ENCODE data around the gene RFX5.
A peak's percentile ranks its signal among the peaks of the same experiment; 100 is the strongest.
"Not testable (repeated sequence)": the region's sequence is repeated elsewhere in the genome, so short reads cannot be mapped to it uniquely, and the experiment has no call there.

The RFX5 gene

DNA sequence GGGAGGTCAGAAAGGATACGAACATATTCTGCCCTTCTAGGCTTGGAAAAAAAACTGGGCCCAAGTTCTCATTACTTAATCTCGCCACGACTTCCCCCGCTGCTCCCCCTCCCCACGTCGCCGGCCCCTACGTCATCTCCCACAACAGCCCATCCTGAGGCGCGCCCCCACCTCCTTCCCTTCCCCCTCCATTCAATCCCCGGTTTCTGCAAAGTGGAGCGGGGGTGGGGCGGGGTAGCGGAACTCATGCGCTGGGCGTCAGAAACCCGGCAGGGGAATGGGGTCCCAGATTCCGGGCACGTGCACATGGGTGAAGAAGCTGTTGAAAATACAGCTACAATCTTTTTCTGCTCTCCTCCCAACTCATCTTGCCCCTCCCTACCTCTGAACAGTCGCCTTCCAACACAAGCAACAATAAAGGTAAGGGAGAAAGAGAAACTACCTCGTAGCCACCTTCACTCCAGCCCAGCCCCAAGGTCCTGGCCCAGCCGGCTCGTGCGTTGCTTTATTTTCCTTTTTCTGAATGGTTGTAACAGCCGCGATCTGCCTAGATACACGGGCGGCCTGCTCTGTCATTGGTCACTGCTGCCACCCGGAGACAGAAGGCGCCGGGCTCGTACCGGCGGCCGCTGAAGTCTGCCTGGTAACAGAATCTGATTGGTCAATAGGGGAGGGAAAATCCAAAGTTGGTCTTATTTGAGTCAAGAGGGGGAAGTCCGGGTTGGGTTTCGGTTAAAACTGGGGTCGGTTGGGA, at the start of gene RFX5:
Gene RFX5 (minus strand): TSS at position 484 of the 754 bp plus-strand sequence. CDS start 932 bp downstream, outside the sequence.
- TF ChIP-seq, protein P1, sequence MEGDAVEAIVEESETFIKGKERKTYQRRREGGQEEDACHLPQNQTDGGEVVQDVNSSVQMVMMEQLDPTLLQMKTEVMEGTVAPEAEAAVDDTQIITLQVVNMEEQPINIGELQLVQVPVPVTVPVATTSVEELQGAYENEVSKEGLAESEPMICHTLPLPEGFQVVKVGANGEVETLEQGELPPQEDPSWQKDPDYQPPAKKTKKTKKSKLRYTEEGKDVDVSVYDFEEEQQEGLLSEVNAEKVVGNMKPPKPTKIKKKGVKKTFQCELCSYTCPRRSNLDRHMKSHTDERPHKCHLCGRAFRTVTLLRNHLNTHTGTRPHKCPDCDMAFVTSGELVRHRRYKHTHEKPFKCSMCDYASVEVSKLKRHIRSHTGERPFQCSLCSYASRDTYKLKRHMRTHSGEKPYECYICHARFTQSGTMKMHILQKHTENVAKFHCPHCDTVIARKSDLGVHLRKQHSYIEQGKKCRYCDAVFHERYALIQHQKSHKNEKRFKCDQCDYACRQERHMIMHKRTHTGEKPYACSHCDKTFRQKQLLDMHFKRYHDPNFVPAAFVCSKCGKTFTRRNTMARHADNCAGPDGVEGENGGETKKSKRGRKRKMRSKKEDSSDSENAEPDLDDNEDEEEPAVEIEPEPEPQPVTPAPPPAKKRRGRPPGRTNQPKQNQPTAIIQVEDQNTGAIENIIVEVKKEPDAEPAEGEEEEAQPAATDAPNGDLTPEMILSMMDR (IDR thresholded peaks at IDR 0.05; ENCODE audit: low read depth, low read length): no peak

DNA sequence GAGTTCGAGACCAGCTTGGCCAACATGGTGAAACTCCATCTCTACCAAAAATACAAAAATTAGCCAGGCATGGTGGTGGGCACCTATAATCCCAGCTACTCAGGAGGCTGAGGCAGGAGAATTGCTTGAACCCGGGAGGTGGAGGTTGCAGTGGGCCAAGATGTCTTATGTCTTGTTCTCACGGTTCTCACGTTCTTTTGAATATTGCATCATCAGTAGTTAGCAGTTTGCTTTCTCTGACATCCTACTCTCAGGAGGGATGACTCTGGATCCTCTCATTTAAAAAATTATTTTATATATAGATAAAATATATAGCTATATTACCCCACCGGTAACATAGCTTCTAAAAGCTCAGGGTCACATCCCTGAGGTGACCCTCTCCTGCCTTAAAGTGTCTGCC, 49.2 kb upstream of the RFX5 start:
- not testable (repeated sequence) for DNase-seq (ENCODE audit: extremely low read depth, low read depth)

More for the DNA sequence above, at the start of gene RFX5:
- DNase-seq (ENCODE audit: extremely low read depth, low read depth): peak; percentile 91

DNA sequence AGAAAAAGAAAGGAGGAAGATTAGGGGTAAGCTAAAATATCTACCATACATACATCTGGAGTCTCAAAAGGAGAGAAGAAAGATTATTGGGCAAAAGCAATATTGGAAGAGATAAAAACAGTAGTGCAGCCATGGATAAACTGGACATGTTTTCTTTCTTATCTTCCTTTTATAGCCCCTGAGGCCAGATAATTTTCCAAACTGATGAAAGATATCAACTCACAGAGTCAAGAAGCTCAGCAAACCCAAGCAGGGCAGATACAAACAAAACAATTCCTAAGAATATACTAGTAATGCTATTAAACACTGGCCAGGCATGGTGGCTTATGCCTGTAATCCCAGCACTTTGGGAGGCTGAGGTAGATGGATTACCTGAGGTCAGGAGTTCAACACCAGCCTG, 46.5 kb upstream of the RFX5 start:
- TF ChIP-seq, protein P1 (IDR thresholded peaks at IDR 0.05; ENCODE audit: low read depth, low read length): no peak
- no peak for DNase-seq (ENCODE audit: extremely low read depth, low read depth)

DNA sequence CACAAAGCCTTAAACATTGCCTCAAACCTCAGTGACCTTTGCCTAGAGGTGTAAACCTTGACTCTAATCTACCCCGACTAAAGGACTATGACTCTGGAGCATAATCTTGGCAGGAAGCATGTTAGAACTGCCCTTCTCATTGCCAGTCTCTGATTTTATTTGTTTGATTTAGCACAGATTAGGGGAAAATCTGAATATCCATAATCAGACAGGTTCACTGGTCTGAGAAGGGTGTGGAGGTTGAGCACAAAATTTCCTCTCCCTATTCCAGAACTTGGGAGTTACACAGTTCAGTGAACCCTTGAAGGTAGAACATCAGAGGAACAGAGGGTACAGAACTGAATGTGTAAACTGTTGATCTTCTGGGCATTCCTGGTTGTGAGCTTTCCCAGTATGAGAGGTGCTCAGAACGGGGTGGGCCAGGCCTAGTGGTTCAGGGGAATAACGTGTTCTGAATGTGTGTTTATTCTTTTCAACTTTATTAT, 44.1 kb upstream of the RFX5 start:
- no peak for DNase-seq (ENCODE audit: extremely low read depth, low read depth)
- TF ChIP-seq, protein P1 (IDR thresholded peaks at IDR 0.05; ENCODE audit: low read depth, low read length): no peak

DNA sequence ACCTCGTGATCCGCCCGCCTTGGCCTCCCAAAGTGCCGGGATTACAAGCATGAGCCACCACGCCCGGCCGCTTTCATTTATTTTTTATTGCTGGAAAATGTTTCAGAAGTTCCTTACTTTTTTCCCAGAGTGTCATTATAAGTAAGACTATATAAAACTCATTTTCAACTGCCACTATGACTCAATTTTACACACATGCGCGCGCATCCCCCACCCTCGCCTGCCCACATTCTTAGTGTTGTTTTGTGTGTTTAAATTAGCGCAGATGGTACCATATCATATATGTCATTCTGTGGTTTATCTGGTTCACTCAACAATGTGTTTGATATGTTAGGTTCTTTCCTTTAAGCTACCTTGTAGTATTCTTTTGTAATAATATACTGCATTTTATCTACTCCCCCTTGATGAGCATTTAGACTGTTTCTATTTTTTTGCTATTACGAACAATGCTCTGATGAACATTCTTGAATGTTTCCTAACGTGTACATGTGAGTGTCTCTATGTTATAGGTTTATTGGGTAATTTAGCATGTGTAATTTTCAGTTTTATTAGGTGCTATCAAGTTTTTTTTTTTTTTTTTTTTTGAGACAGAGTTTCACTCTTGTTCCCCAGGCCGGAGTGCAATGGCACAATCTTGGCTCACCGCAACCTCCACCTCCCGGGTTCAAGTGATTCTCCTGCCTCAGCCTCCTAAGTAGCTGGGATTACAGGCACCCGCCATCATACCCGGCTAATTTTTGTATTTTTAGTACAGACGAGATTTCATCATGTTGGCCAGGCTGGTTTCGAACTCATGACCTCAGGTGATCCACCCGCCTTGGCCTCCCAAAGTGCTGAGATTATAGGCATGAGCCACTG, 43.4 kb upstream of the RFX5 start:
- DNase-seq (ENCODE audit: extremely low read depth, low read depth): not testable (repeated sequence)

DNA sequence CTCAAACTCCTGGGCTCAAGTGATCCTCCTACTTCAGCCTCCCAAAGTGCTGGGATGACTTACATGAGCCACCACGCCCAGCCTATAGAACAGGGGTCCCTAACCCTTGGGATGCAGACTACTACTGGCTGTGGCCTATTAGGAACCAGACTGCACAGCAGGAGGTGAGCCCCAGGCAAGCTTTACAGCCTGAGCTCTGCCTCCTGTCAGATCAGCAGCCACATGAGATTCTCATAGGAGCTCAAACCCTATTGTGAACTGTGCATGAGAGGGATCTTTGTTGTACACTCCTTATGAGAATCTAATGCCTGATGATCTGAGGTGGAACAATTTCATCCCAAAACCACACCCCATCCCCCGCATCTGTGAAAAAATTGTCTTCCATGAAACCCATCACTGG, 39.0 kb upstream of the RFX5 start:
- no peak for DNase-seq (ENCODE audit: extremely low read depth, low read depth)
- TF ChIP-seq, protein P1 (IDR thresholded peaks at IDR 0.05; ENCODE audit: low read depth, low read length): no peak

DNA sequence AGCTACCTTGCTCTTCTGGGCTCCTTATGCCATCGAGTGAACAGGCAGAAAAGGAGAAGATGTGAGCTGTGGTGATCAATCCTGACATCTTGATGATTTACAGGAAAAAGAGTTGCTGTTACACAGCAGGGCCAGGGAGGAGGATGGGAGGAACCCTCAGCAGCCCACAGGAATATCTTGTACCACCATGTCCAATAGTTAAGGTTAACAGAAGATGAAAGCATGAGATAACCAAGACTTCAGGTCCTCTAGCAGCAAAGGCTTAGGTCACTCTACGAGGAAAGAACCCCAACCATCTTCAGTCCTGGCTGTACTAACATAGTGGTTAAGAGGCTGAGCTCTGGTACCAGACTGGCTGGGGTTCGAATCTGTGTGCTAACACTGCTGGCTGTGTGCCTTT, 37.5 kb upstream of the RFX5 start:
- no peak for DNase-seq (ENCODE audit: extremely low read depth, low read depth)
- TF ChIP-seq, protein P1 (IDR thresholded peaks at IDR 0.05; ENCODE audit: low read depth, low read length): no peak

DNA sequence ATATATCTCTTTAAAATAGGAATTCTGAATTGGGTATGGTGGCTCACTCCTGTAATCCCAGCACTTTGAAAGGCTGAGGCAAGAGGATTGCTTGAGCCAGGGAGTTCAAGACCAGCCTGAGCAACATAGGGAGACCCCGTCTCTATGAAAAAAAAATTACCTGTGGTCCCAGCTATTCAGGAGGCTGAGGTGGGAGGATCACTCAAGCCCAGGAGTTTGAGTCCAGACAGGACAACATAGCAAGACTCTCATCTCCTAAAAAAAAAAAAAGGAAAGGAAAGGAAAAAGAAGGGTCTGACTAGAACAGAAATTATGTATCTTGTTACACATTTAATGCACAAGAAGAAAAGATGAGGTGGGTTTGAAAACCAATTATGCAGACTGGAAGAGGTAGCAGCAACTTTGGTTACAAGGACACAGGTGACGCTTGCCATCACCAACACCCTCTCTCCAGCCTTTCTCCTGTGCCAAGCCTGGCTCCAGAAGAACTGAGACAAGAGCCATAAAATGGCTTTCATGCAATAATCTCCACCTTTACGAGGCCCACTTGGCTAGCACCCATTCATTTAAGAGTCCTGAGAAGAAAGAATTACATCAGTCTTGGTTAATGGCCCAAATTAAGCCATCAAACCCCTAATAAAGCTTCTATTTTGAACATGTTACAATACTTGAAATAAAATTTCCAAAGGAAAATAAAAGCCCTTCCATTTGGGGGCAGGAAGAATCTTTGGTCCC, 30.3 kb upstream of the RFX5 start:
- no peak for DNase-seq (ENCODE audit: extremely low read depth, low read depth)
- TF ChIP-seq, protein P1 (IDR thresholded peaks at IDR 0.05; ENCODE audit: low read depth, low read length): no peak
